Upper lobe of left lung (tissue), 4 donors: ENCODE results near the gene KCNK3.

Source experiments
- CTCF ChIP-seq, 6 experiments: fragments of 450-650 bp in 4 of 6; fragments of 200-600 bp in 2 of 6; sonication (generic) in 2 of 6; IDR thresholded peaks; one replicate each; pipeline ENCODE4 v1.5.1; 2016 to 2019; ENCODE audit warnings: antibody characterized with exemption in 6 of 6
- EP300 ChIP-seq, 4 donors: sonication (generic); formaldehyde crosslinking; IDR thresholded peaks; one replicate each; pipeline ENCODE4 v1.5.1; 2017; ENCODE audit warnings: antibody characterized with exemption in 4 of 4, control low read depth in 2 of 4
- POLR2A ChIP-seq, 4 donors: fragments of 450-650 bp; IDR thresholded peaks; one replicate each; pipeline ENCODE4 v1.5.1; 2016 to 2017; ENCODE audit warnings: antibody characterized with exemption in 4 of 4, mild to moderate bottlenecking in 2 of 4
- POLR2AphosphoS5 ChIP-seq, 2 donors: sonication (generic); formaldehyde crosslinking; IDR thresholded peaks; one replicate each; pipeline ENCODE4 v1.5.1; 2017; ENCODE audit warnings: antibody characterized with exemption in 2 of 2

GRCh38 chr2:26679867-26680266 is 12.7 kb upstream of the KCNK3 start:
- TF ChIP-seq POLR2A (IDR thresholded peaks at IDR 0.05) = no peak
- TF ChIP-seq CTCF (IDR thresholded peaks at IDR 0.05) = no peak
- no peak for TF ChIP-seq POLR2AphosphoS5 (IDR thresholded peaks at IDR 0.05)
- TF ChIP-seq EP300 (IDR thresholded peaks at IDR 0.05) = no peak
